Gastroesophageal sphincter (tissue), 4 donors: Measurements from ENCODE around the gene TUBGCP3. TPM values are rescaled to one million over a fixed set of nuclear protein-coding genes. Genes with fewer than 3 reads are reported as not detected.
"Not testable (repeated sequence)": the region's sequence is repeated elsewhere in the genome, so short reads cannot be mapped to it uniquely, and the experiment has no call there.

Source experiments
- ATAC-seq: fragments of 150-250 bp; one replicate; pipeline ENCODE4 v1.9.1; 2016; ENCODE audit warnings: mild to moderate bottlenecking, moderate library complexity
- H3K27ac ChIP-seq, 4 donors: fragments of 200-600 bp; sonication (generic) in 3 of 4; 1 replicate in 3 of 4; 2 replicates in 1 of 4; pipeline ENCODE4 v1.5.1; 2016 to 2019
- H3K27me3 ChIP-seq: fragments of 200-600 bp; sonication (generic); one replicate; pipeline ENCODE4 v1.5.1; 2019
- H3K36me3 ChIP-seq, 2 donors: fragments of 200-600 bp; sonication (generic); one replicate each; pipeline ENCODE4 v1.5.1; 2019; ENCODE audit warnings: control low read depth in 1 of 2
- H3K4me1 ChIP-seq, 3 donors: fragments of 200-600 bp; sonication (generic); 1 replicate in 2 of 3; 2 replicates in 1 of 3; pipeline ENCODE4 v1.5.1; 2016 to 2019; ENCODE audit warnings: control low read depth in 2 of 3
- H3K4me3 ChIP-seq, 2 donors: fragments of 200-600 bp; sonication (generic); one replicate each; pipeline ENCODE4 v1.5.1; 2019; ENCODE audit warnings: mild to moderate bottlenecking in 1 of 2, moderate library complexity in 1 of 2
- H3K9me3 ChIP-seq, 3 donors: fragments of 200-600 bp; sonication (generic); one replicate each; pipeline ENCODE4 v1.5.1; 2017 to 2019; ENCODE audit warnings: control low read depth in 2 of 3
- CTCF ChIP-seq, 4 experiments: fragments of 200-600 bp in 2 of 4; fragments of 450-650 bp in 2 of 4; sonication (generic) in 1 of 4; IDR thresholded peaks; one replicate each; pipeline ENCODE4 v1.5.1; 2017 to 2019; ENCODE audit warnings: antibody characterized with exemption in 4 of 4, mild to moderate bottlenecking in 2 of 4, moderate library complexity in 2 of 4
- EP300 ChIP-seq: sonication (generic); formaldehyde crosslinking; IDR thresholded peaks from one replicate; pipeline ENCODE4 v1.6.1; 2017; ENCODE audit warnings: antibody characterized with exemption, mild to moderate bottlenecking
- POLR2A ChIP-seq, 2 donors: fragments of 450-650 bp; IDR thresholded peaks; one replicate each; pipeline ENCODE4 v1.6.1; 2017; ENCODE audit warnings: antibody characterized with exemption in 2 of 2, mild to moderate bottlenecking in 2 of 2, moderate library complexity in 1 of 2
- POLR2AphosphoS5 ChIP-seq: sonication (generic); formaldehyde crosslinking; IDR thresholded peaks from one replicate; pipeline ENCODE4 v1.6.1; 2017; ENCODE audit warnings: antibody characterized with exemption
- WGBS, 2 donors: methylation state at CpG; one replicate each; pipeline ENCODE4 v1.1.5; 2018; ENCODE audit warnings: low coverage in 1 of 2; 5-methylcytosine and 5-hydroxymethylcytosine counted together
- total RNA-seq, 4 donors: library from RNA; depleted of rRNA; stranded (reverse); fragments of >200 nt; gene quantifications; one replicate each; pipeline ENCODE4 v1.1.0, GENCODE V29; 2016

Gene TUBGCP3
- total RNA-seq, 4 donors from 2014 or later: 25.6 to 37.8 (median 28.9) TPM

- TF ChIP-seq EP300: no peak
- TF ChIP-seq POLR2A (IDR thresholded peaks at IDR 0.05): no peak
- no peak for TF ChIP-seq POLR2AphosphoS5
- TF ChIP-seq CTCF (IDR thresholded peaks at IDR 0.05): no peak
- Histone ChIP-seq H3K27me3 (no peaks in the 10 kb centered on the region), H3K27ac (no peak overlapping the region), H3K4me3 (no peak overlapping the region), H3K4me1 (no peaks in the 10 kb centered on the region), H3K9me3 (peaks cover 0 to 8% (median 0%) of the 10 kb centered on the region in 3 donors), H3K36me3 (peaks cover 0 to 76% of the 10 kb centered on the region in 2 donors)
- WGBS, 2 donors: 81 to 92% methylated on average over 6 to 7 of the region's 8 CpGs
- ATAC-seq: no peak
Measured at GRCh38 chr13:112487127-112487517, 100.8 kb downstream of the TUBGCP3 start.

DNA sequence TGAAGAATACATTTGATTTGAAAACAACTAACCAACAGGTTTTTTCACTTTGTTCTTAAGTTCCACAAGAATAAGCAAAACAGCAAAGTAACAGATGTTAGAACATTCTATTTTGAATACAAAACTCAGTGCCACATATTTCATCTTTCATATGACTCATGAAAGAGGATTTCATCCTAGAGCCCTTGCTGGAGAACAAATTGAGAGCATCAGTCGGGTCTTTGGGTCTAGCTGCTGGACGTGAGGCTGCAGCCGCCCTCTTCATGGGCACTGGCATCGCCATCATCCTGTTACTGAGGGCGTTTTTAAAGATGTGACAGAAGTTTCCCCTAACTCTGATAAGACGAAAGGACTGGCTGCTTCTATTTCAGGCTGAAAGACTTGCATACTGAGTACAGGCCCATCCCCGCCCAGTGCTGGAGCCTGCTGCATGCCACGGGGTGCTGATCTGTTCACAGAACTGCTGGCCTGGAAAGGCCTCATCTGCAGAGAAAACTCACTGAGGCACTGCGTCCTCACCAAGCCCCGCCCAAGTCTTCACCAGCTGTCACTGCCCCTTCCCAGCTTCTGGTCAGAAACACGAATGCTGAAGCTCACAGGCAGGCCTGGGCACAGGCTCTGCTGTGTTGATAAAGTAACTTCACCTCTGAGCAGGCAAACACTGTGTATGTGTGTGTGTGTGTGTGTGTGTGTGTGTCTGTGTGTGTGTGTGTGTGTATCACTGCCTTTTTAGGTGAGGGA lies 101.4 kb downstream of the TUBGCP3 start:
- H3K27me3 ChIP-seq: no peaks in the 10 kb centered on the region
- no peak overlapping the region for H3K27ac ChIP-seq
- H3K4me3 ChIP-seq: no peak overlapping the region
- ATAC-seq: no peak
- peaks cover 0 to 12% (median 0%) of the 10 kb centered on the region in 3 donors for H3K9me3 ChIP-seq
- H3K4me1 ChIP-seq: no peaks in the 10 kb centered on the region
- WGBS, 2 donors: 71 to 100% methylated on average over 2 to 3 of the region's 11 CpGs
- H3K36me3 ChIP-seq: peaks cover 0 to 76% of the 10 kb centered on the region in 2 donors
- no peak for TF ChIP-seq EP300
- no peak for TF ChIP-seq POLR2AphosphoS5
- no peak for TF ChIP-seq POLR2A (IDR thresholded peaks at IDR 0.05)
- no peak for TF ChIP-seq CTCF (IDR thresholded peaks at IDR 0.05)

GRCh38 chr13:112485814-112486213 lies 102.1 kb downstream of the TUBGCP3 start:
- ATAC-seq: not testable (repeated sequence)

DNA sequence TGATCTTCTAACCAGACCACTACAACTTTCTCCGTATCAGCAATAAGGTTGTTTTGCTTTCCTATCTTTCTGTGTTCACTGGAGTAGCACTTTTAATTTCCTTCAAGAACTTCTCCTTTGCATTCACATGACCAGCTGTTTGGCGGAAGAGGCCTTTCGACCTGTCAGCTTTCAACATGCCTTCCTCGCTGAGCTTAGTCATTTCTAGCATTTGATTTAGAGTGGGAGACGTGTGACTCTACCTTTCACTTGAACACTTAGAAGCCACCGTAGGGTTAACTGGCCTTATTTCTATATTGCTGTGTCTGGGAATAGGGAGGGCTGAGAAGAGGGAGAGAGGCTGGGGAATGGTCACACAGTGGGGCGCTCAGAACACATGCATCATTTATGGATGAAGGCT lies 104.7 kb downstream of the TUBGCP3 start:
- Histone ChIP-seq H3K27me3 (no peaks in the 10 kb centered on the region), H3K4me3 (no peak overlapping the region), H3K4me1 (no peaks in the 10 kb centered on the region), H3K27ac (no peak overlapping the region), H3K36me3 (peaks cover 0 to 54% of the 10 kb centered on the region in 2 donors), H3K9me3 (peaks cover 0 to 33% (median 0%) of the 10 kb centered on the region in 3 donors)
- no peak for TF ChIP-seq POLR2A (IDR thresholded peaks at IDR 0.05)
- TF ChIP-seq CTCF (IDR thresholded peaks at IDR 0.05): no peak
- TF ChIP-seq EP300: no peak
- TF ChIP-seq POLR2AphosphoS5: no peak
- no peak for ATAC-seq
- WGBS, 2 donors: 90 to 92% methylated on average over 3 to 6 of the region's 7 CpGs

More at GRCh38 chr13:112485814-112486213, 102.1 kb downstream of the TUBGCP3 start:
- H3K4me1 ChIP-seq, H3K27me3 ChIP-seq, H3K27ac ChIP-seq, H3K4me3 ChIP-seq: not testable (repeated sequence)
- WGBS, 2 donors: 95 to 97% methylated on average over 5 to 8 of the region's 25 CpGs
- Histone ChIP-seq H3K9me3 (peaks cover 0 to 18% (median 0%) of the 10 kb centered on the region in 3 donors), H3K36me3 (peaks cover 0 to 76% of the 10 kb centered on the region in 2 donors)

DNA sequence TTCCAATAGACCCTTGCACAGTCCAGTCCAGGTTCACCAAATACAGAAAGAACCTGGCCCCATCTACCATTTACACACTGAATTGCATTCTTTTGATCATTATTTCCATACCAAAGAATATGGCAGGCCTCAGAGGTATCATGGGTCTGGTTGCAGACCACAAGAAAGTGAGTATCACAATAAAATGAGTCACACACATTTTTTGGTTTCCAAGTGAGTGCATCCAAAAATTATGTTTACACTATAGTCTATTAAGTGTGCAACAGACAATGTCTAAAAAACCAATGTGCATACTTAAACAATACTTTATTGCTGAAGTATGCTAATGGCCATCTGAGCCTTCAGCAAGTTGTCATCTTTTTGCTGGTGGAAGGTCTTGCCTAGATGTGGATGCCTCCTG lies 106.5 kb downstream of the TUBGCP3 start:
- Histone ChIP-seq H3K27ac (no peak overlapping the region), H3K36me3 (peaks cover 0 to 35% of the 10 kb centered on the region in 2 donors), H3K4me1 (no peaks in the 10 kb centered on the region), H3K9me3 (peaks cover 0 to 33% (median 0%) of the 10 kb centered on the region in 3 donors), H3K4me3 (no peak overlapping the region), H3K27me3 (no peaks in the 10 kb centered on the region)
- no peak for ATAC-seq
- no peak for TF ChIP-seq EP300
- no peak for TF ChIP-seq CTCF (IDR thresholded peaks at IDR 0.05)
- TF ChIP-seq POLR2AphosphoS5: no peak
